HG03432 (cell line): ENCODE measurements around the gene CS.
A peak's percentile ranks its signal among the peaks of the same experiment; 100 is the strongest.
"Not testable (repeated sequence)": the region's sequence is repeated elsewhere in the genome, so short reads cannot be mapped to it uniquely, and the experiment has no call there.

Experiments used
- ATAC-seq: cut with Tn5 transposase; IDR thresholded peaks from one replicate; pipeline ENCODE4 v1.9.1; 2021; ENCODE audit warnings: mild to moderate bottlenecking, moderate library complexity; ENCODE audit not compliant: unreplicated experiment

CS gene

GRCh38 chr12:56282579-56282978 is 17.6 kb downstream of the CS start:
- no peak for ATAC-seq

GRCh38 chr12:56282030-56282429 is 18.1 kb downstream of the CS start:
- no peak for ATAC-seq

GRCh38 chr12:56280849-56281248 is 19.3 kb downstream of the CS start:
- ATAC-seq = no peak

- ATAC-seq = no peak
Observed at GRCh38 chr12:56278905-56279304, 21.2 kb downstream of the CS start.

GRCh38 chr12:56274299-56274698 is 25.8 kb downstream of the CS start:
- no peak for ATAC-seq

- not testable (repeated sequence) for ATAC-seq
Observed at GRCh38 chr12:56272468-56272867, 27.7 kb downstream of the CS start.

GRCh38 chr12:56271031-56271430 is 29.1 kb downstream of the CS start:
- no peak for ATAC-seq

- peak; percentile 19 for ATAC-seq
Observed at GRCh38 chr12:56267443-56268071, 32.6 kb downstream of the CS start.

- peak; percentile 92 for ATAC-seq
Observed at GRCh38 chr12:56266693-56267442, 33.3 kb downstream of the CS start, which contains the start of gene COQ10A. Gene COQ10A (plus strand): TSS chr12:56266942. CDS start chr12:56267119, 177 bp downstream.

- ATAC-seq = not testable (repeated sequence)
Observed at GRCh38 chr12:56266068-56266692, 34.0 kb downstream of the CS start.

- ATAC-seq = not testable (repeated sequence)
Observed at GRCh38 chr12:56262955-56263354, 37.2 kb downstream of the CS start.

GRCh38 chr12:56261503-56262232 is 38.5 kb downstream of the CS start:
- ATAC-seq = no peak

GRCh38 chr12:56260921-56261320 is 39.2 kb downstream of the CS start:
- ATAC-seq = no peak

GRCh38 chr12:56260380-56260779 is 39.8 kb downstream of the CS start:
- no peak for ATAC-seq

GRCh38 chr12:56258820-56259183 is 41.3 kb downstream of the CS start:
- ATAC-seq = no peak

GRCh38 chr12:56258068-56258819 is 41.9 kb downstream of the CS start, which contains the start of gene ANKRD52:
Gene ANKRD52 (minus strand): TSS chr12:56258384. CDS start chr12:56258269, 115 bp downstream.
- peak; percentile 92 for ATAC-seq

- peak; percentile 20 for ATAC-seq
Observed at GRCh38 chr12:56257491-56258067, 42.6 kb downstream of the CS start.

- ATAC-seq = no peak
Observed at GRCh38 chr12:56257071-56257470, 43.1 kb downstream of the CS start.

GRCh38 chr12:56256326-56256960 is 43.7 kb downstream of the CS start:
- ATAC-seq = no peak

- ATAC-seq = no peak
Observed at GRCh38 chr12:56255671-56256070, 44.5 kb downstream of the CS start.
